Measurements from ENCODE around the gene EMILIN1.
A peak's percentile ranks its signal among the peaks of the same experiment; 100 is the strongest.
"Not testable (repeated sequence)": the region's sequence is repeated elsewhere in the genome, so short reads cannot be mapped to it uniquely, and the experiment has no call there.

EMILIN1 gene

GRCh38 chr2:27094353-27094984 lies 16.1 kb downstream of the EMILIN1 start:
- DNase-seq (ENCODE audit: low spot score), result no peak

DNA sequence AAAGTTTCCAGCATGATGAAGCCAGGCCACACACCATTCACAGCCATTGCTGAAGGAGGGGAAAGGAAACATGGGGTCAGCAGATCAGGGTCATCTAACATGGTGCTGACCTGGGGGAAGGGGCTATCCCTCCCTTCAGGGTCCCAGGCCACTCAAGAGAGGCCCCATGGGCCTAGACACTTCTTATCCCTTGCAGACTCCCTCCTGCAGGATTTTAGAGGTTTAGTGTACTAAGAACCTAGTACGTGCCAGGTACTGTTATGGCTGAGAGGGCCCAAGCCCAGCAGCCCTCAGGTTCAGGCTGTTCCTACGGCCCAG lies 17.0 kb downstream of the EMILIN1 start:
- DNase-seq (ENCODE audit: low spot score), result no peak

- DNase-seq (ENCODE audit: low spot score), result peak; percentile 67
Observed at GRCh38 chr2:27095745-27096651, 17.6 kb downstream of the EMILIN1 start.

GRCh38 chr2:27096748-27097297 lies 18.4 kb downstream of the EMILIN1 start:
- DNase-seq (ENCODE audit: low spot score), result no peak

DNA sequence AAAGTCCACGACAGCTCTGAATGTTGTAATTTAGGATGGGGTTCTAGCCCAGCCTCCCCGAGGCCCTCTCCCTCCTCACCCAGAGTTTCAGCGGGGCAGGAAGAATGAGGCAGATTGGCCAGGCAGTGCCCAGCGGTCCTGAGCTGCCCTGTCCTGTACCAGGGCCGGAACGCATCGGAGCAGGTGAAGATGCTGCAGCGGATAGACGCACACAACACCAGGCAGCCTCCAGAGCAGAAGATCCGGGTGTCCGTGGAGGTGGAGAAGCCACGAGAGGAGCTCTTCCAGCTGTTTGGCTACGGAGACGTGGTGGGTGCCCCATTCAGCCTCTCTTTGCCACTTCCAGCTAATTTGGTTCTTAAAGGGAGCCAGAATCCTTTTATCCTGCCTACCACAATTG lies 18.9 kb downstream of the EMILIN1 start:
- no peak for DNase-seq (ENCODE audit: low spot score)

GRCh38 chr2:27099334-27099955 lies 21.0 kb downstream of the EMILIN1 start:
- DNase-seq (ENCODE audit: low spot score), result no peak

GRCh38 chr2:27100036-27100435 lies 21.6 kb downstream of the EMILIN1 start:
- no peak for DNase-seq (ENCODE audit: low spot score)

- DNase-seq (ENCODE audit: low spot score), result no peak
Observed at GRCh38 chr2:27102329-27102728, 23.9 kb downstream of the EMILIN1 start.

GRCh38 chr2:27105981-27106380 lies 27.6 kb downstream of the EMILIN1 start:
- no peak for DNase-seq (ENCODE audit: low spot score)

DNA sequence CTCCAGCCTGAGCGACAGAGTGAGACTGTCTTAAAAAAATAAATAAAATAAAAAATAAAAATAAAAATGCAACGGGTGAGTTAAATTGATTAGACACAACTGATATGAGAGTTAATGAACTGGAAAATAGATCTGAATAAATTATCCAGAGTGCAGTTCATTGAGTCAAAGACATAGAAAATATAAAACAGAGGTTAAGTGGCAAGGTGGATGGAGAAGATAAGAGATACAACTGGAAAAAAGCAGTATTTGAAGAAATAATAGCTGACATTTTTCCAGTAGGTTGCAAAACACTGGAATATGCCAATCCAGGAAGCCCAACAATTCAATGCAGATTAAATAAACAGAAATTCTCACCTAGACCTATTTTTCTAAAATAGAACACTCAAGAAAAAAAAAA lies 29.8 kb downstream of the EMILIN1 start:
- DNase-seq (ENCODE audit: low spot score), result no peak

- DNase-seq (ENCODE audit: low spot score), result no peak
Observed at GRCh38 chr2:27109083-27109482, 30.7 kb downstream of the EMILIN1 start.

DNA sequence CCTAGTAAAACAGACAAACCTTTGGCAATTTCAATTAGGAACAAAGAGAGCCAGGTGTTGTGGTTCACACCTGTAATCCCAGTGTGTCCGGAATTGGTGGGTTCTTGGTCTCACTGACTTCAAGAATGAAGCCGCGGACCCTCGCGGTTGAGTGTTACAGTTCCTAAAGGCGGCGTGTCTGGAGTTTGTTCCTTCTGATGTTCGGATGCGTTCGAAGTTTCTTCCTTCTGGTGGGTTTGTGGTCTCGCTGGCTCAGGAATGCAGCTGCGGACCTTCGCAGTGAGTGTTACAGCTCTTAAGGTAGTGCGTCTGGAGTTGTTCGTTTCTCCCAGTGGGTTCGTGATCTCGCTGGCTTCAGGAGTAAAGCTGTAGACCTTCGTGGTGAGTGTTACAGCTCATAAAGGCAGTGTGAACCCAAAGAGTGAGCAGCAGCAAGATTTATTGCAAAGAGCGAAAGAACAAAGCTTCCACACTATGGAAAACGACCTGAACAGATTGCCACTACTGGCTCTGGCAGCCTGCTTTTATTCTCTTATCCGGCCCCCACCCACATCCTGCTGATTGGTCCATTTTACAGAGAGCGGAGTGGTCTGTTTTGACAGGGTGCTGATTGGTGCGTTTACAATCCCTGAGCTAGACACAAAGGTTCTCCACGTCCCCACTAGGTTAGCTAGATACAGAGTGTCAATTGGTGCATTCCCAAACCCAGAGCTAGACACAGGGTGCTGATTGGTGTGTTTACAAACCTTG lies 32.4 kb downstream of the EMILIN1 start:
- not testable (repeated sequence) for DNase-seq (ENCODE audit: low spot score)

DNA sequence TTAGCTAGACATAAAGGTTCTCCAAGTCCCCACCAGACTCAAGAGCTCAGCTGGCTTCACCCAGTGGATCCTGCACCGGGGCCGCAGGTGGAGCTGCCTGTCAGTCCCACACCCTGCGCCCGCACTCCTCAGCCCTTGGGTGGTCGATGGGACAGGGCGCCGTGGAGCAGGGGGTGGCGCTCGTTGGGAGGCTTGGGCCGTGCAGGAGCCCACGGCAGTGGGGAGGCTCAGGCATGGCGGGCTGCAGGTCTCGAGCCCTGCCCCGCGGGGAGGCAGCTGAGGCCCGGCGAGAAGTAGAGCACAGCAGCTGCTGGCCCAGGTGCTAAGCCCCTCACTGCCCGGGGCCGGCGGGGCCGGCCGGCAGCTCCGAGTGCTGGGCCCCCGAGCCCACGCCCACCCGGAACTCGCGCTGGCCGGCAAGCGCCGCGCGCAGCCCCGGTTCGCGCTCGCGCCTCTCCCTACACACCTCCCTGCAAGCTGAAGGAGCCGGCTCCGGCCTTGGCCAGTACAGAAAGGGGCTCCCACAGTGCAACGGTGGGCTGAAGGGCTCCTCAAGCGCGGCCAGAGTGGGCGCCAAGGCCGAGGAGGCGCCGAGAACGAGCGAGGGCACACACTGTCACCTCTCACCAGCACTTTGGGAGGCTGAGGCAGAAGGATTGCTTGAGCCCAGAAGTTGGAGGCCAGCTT lies 33.1 kb downstream of the EMILIN1 start:
- DNase-seq (ENCODE audit: low spot score), result not testable (repeated sequence)

DNA sequence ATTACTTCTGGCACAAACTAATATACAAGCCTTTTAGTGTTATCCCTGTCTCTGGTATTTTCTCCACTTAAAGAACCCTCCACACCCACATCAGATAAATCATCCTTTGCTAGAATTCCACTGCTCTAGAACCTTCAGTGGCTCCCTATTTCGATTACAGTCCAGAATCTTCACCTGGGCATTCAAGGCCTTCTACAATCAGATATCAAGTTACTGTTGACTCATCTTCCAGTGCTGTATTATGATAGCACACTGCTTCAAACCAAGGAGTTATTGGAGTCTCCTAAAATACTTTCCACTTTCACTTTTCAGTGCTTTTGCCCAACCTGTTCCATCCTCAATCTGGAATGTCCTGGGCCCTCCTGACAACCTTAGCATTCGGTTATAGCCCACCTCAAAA lies 37.1 kb downstream of the EMILIN1 start:
- DNase-seq (ENCODE audit: low spot score), result no peak

GRCh38 chr2:27117995-27118524 lies 39.6 kb downstream of the EMILIN1 start:
- no peak for DNase-seq (ENCODE audit: low spot score)

DNA sequence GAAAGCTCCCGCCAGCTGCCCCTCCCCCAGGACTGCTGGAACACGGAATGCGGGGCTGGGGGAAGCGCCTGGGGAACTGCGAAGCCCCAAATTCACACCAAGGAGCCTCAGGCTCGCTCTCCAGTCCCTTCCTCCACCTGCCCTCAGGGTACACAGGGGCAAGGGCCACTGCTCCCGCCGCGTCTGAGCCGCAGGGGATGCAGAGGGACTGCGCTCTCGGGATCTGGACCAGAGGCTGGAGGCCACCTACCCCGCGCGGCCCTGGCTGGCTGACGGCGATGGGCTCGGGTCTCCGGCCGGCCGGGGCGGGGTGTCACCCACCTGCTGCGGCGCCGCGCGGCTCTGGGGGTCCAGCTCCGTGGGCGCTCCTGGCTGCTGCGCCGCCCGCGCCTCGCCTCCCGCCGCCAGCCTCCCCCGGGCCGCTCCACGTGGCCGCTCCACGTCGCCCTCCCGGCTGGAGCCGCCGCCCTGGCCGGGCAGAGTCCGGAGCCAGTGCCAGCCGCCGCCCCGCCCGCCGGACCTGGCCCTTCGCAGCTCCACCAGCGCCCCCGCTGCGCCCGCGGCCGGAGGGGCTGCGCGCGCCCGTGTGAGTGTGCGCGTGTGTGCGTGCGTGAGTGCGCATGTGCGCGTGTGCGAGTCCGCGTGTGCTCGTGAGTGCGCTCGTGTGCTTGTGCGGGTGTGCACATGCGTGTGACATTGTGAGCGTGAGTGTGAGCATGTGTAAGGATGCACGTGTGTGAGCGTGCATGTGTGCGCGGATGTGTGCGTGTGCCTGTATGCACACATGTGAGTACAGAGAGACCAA lies 40.3 kb downstream of the EMILIN1 start, which contains the start of gene CGREF1:
Gene CGREF1, minus strand, starts transcription at position 604 of the 805 bp plus-strand sequence. CDS start 14,762 bp downstream, outside the sequence.
- DNase-seq (ENCODE audit: low spot score), result no peak

DNA sequence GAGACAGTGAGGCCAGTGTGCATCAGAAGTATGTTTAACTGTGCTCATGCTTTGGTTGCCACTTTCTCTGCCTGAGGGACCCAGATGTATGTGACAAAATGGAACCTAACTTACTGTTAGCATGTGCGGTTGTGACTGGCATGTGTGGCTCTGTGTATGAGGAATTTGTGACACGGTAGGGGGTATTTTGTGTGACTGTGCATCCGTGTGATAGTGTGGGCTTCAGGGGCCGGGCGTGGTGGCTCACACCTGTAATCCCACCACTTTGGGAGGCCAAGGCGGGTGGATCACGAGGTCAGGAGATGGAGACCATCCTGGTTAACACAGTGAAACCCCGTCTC lies 40.9 kb downstream of the EMILIN1 start:
- DNase-seq (ENCODE audit: low spot score), result not testable (repeated sequence)

- no peak for DNase-seq (ENCODE audit: low spot score)
Observed at GRCh38 chr2:27121906-27122305, 43.5 kb downstream of the EMILIN1 start.

- no peak for DNase-seq (ENCODE audit: low spot score)
Observed at GRCh38 chr2:27122791-27123190, 44.4 kb downstream of the EMILIN1 start.

Data from pons (tissue), 1 donor.